ENCODE measurements around the gene DBT. TPM values are rescaled to one million over a fixed set of nuclear protein-coding genes. Genes with fewer than 3 reads are reported as not detected.
A peak's percentile ranks its signal among the peaks of the same experiment; 100 is the strongest.

The DBT gene
- total and polyA plus RNA-seq, 2 of the 13 experiments (the other 11 are each of a cell fraction or from before 2014, with no cell fraction given) = 3.3 to 10.2 TPM

DNA sequence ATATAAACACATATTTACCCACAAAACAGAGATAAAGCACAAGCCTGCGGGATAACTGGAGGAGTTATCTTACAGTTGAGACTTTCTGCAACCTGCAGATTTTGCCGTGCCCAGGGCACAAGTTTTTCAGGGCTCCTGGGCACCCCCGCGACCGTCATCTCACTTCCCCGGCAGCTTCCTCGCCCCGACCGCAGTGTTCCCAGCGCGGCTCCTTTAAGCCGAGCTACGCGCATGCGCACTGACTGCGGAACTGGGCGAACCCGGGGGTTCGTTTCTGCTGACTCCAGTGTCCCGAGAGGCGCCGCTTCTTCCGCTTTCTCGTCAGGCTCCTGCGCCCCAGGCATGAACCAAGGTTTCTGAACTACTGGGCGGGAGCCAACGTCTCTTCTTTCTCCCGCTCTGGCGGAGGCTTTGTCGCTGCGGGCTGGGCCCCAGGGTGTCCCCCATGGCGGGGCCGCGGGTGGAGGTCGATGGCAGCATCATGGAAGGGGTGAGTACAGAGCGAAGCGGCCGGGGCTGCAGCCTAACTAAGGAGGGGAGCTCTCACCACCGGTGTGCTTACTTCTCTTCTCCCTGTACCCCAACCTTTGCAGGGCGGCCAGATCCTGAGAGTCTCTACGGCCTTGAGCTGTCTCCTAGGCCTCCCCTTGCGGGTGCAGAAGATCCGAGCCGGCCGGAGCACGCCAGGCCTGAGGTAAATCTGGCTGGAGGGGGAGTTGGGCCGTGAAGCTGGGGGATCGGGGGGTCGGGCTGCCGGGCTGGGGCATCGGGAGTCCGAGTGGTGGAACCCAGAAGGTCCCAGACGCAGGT, 16.5 kb upstream of the DBT start, which contains the start of gene RTCA (continued):
- peak; percentile 84 for TF ChIP-seq ZFY (CRISPR knock-in tag; IDR thresholded peaks at IDR 0.05)
- TF ChIP-seq, protein P1, sequence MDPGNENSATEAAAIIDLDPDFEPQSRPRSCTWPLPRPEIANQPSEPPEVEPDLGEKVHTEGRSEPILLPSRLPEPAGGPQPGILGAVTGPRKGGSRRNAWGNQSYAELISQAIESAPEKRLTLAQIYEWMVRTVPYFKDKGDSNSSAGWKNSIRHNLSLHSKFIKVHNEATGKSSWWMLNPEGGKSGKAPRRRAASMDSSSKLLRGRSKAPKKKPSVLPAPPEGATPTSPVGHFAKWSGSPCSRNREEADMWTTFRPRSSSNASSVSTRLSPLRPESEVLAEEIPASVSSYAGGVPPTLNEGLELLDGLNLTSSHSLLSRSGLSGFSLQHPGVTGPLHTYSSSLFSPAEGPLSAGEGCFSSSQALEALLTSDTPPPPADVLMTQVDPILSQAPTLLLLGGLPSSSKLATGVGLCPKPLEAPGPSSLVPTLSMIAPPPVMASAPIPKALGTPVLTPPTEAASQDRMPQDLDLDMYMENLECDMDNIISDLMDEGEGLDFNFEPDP (CRISPR knock-in tag; conservative IDR thresholded peaks at IDR 0.05) = no peak
- TF ChIP-seq NFIB (CRISPR knock-in tag; IDR thresholded peaks at IDR 0.05; ENCODE audit: borderline replicate concordance) = no peak
- peak; percentile 33; the same call in 1 of the 2 replicates for TF ChIP-seq ZNF274 (CRISPR knock-in tag; IDR thresholded peaks at IDR 0.05)
- TF ChIP-seq MLLT10 (CRISPR knock-in tag; IDR thresholded peaks at IDR 0.05) = no peak
- peak; percentile 30 for TF ChIP-seq PTBP1 (IDR thresholded peaks at IDR 0.05; ENCODE audit: low read depth, low read length, poor library complexity, severe bottlenecking)
- no peak for TF ChIP-seq AHDC1 (CRISPR knock-in tag; IDR thresholded peaks at IDR 0.05; ENCODE audit: borderline replicate concordance)
- 0 out of 2 replicates have a peak, but pooled peaks have one; percentile 31 for TF ChIP-seq DNMT3B (CRISPR knock-in tag; conservative IDR thresholded peaks at IDR 0.05)
- peak; percentile 22; the same call in 1 of the 2 replicates for TF ChIP-seq FOXJ3 (CRISPR knock-in tag; IDR thresholded peaks at IDR 0.05; ENCODE audit: borderline replicate concordance)
- no peak for TF ChIP-seq LCORL (IDR thresholded peaks at IDR 0.05)
- no peak for TF ChIP-seq LCORL (CRISPR knock-in tag; IDR thresholded peaks at IDR 0.05)
- no peak for TF ChIP-seq ZNF331 (CRISPR knock-in tag; IDR thresholded peaks at IDR 0.05)
- TF ChIP-seq KAT2B (IDR thresholded peaks at IDR 0.05; ENCODE audit: borderline replicate concordance, low read depth, low read length) = no peak
- no peak for TF ChIP-seq ARNTL (CRISPR knock-in tag; IDR thresholded peaks at IDR 0.05)
- TF ChIP-seq ZNF280B (CRISPR knock-in tag; IDR thresholded peaks at IDR 0.05; ENCODE audit: borderline replicate concordance) = no peak
- no peak for TF ChIP-seq FLYWCH1 (CRISPR knock-in tag; IDR thresholded peaks at IDR 0.05)
- no peak for TF ChIP-seq GTF3A (CRISPR knock-in tag; conservative IDR thresholded peaks at IDR 0.05)
- TF ChIP-seq PPARG (CRISPR knock-in tag; conservative IDR thresholded peaks at IDR 0.05) = 0 out of 2 replicates have a peak, but pooled peaks have one; percentile 11
